ENCODE results near the gene ZDHHC8.
"Not testable (repeated sequence)": the region's sequence is repeated elsewhere in the genome, so short reads cannot be mapped to it uniquely, and the experiment has no call there.

ZDHHC8 gene

GRCh38 chr22:20145206-20145831 is 13.7 kb downstream of the ZDHHC8 start:
- no peak for DNase-seq

DNA sequence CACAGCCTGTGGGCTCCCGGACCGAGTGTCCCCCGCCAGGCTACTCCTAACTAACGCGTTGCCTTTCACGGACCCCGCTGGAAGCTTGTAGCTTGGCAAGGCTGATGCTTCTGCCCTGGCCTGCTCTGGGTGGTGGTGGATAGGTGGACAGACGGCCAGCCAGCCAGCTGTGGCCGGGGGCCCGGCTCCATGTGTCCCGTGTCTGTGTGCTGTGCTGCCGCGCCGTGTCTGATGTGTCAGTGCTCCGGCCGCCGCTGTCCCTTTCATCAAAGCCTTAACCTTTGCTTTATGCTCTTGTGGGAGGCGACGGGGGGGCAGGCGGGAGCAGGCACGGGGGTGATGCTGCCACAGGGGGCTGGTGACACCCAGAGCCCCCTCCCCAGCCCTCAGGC is 14.2 kb downstream of the ZDHHC8 start:
- no peak for DNase-seq

DNA sequence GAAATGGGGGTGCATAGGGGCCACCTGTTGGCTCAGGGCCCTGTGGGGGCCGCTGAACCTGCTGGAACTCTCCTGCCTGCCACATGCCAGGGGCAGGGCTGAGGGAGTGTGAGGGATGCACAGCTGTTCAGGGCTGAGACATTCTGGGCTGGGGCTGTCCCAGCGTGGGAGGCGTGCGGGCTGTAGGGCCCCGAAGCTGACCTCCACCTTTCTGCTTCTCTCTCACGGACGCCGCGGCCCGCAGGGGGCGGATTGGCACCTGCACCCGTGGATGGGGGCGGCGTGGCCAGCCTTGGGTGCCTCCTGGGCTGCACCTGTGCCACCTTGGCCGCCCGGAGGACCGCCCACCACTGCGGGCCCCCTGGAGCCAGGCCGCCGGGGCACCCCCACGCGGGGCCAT is 15.2 kb downstream of the ZDHHC8 start:
- DNase-seq: no peak

GRCh38 chr22:20147237-20147988 is 15.8 kb downstream of the ZDHHC8 start:
- DNase-seq: no peak

- DNase-seq: no peak
Observed at GRCh38 chr22:20148414-20148813, 16.8 kb downstream of the ZDHHC8 start.

- no peak for DNase-seq
Observed at GRCh38 chr22:20149257-20150250, 17.9 kb downstream of the ZDHHC8 start.

DNA sequence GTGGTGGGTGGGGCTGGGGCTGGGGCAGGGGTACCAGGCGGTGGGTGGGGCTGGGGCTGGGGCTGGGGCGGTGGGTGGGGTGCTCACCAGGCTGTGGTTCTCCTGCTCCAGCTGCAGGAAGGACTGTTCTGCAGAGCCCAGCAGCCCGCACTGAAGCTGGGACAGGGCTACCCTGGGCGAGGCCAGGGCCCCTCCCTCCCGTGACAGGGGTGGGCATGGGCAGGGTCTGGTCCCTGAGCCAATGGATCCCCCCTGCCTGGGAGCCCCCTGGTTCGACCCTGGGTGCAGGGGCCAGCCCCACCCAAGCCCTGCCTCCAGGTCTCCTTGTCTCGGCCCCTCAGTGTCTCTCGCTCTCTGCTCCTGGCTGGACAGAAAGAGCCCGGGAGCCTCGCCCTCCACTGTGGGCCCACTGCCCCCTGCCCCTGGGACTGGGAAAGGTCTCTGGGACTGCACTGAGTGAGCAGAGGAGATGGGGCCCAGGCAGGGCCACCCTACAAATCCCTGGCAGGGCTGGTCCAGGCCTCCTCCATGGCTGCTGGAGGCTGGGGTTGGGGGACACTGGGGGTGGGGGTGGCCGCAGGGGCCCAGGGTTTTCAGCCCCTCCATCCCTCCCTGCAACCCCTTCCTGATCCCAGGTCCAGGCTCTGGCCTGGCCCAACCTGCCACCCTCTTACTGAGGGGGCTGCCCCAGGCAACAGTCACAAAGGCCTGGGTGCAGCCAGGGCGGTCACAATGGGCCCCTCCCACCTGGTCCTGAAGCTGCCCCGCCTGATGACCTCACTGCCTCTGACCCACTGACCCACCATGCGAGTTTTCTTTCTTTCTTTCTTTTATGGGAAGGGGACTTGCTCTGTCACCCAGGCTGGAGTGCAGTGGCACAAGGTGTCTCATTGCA is 19.0 kb downstream of the ZDHHC8 start, which contains the start of gene CCDC188:
Gene CCDC188, minus strand, starts transcription at position 675 of the 895 bp plus-strand sequence. Its CDS starts 69 bp downstream, at position 606.
- no peak for DNase-seq

DNA sequence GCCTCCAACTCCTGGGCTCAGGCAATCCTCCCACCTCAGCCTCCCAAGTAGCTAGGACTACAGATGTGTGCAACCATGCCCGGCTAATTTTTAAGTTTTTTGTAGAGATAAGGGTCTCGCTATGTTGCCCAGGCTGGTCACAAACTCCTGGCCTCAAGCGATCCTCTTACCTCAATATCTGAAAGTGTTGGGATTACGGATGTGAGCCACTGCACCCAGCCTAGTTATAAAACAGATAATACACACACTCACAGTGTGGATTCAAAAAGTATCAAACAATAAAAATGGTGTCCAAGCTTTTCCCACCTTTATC is 19.6 kb downstream of the ZDHHC8 start:
- no peak for DNase-seq

- DNase-seq: no peak
Observed at GRCh38 chr22:20152464-20152890, 20.9 kb downstream of the ZDHHC8 start.

DNA sequence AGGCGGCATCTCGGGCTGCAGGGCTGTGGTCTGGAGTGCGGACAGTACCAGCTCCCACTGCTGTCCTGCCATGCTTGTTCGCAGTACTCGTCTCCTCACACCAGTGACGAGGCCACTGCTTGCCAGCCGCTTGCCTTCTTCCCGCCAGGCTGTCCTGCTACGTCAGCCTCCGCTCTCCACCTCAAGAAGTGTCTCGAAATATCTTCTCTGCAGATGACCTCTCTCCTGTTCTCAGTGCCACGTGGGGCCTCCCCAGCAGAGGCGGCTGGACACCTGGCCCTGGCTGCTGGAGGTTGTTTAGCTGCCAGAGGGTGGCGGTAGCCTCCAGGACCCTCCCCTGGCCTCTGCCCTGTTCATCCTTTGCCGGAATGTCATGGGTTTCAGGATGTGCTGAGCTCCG is 22.3 kb downstream of the ZDHHC8 start:
- DNase-seq: no peak

GRCh38 chr22:20154602-20155187 is 23.1 kb downstream of the ZDHHC8 start:
- DNase-seq: peak; percentile 8

DNA sequence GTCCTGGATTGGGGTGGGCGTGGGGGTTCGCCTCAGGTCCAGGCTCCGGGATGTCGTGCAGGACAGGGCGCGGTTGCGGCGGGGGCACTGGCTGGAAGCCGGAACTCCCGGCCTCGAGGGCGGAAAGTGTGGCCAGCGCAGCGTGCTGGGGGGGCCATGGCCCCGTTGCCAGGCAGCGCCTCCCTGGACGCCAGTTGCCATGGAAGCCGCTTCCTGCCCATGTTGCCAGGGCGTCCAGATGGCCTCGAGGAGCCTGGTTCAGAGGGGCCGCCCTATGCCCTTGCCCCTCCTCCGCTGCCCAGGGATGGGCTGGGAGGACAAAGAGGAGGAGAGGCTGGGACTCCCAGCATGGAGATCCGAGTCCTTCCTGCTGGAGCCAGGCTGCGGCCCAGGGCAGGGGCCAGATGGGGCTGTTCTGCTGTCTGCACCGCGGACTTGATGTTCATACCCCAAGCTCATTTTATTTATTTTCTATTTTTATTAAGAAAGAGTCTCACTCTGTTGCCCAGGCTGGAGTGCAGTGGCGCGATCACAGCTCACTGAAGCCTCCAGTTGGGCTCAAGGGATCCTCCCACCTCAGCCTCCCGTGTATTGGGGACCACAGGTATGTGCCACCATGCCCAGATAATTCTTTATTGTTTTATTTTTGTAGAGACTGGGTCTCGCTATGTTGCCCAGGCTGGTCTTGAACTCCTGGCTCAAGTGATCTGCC is 23.9 kb downstream of the ZDHHC8 start:
- DNase-seq: peak; percentile 80

- no peak for DNase-seq
Observed at GRCh38 chr22:20156042-20156389, 24.4 kb downstream of the ZDHHC8 start.

GRCh38 chr22:20156611-20157429 is 25.2 kb downstream of the ZDHHC8 start:
- DNase-seq: peak; percentile 68

DNA sequence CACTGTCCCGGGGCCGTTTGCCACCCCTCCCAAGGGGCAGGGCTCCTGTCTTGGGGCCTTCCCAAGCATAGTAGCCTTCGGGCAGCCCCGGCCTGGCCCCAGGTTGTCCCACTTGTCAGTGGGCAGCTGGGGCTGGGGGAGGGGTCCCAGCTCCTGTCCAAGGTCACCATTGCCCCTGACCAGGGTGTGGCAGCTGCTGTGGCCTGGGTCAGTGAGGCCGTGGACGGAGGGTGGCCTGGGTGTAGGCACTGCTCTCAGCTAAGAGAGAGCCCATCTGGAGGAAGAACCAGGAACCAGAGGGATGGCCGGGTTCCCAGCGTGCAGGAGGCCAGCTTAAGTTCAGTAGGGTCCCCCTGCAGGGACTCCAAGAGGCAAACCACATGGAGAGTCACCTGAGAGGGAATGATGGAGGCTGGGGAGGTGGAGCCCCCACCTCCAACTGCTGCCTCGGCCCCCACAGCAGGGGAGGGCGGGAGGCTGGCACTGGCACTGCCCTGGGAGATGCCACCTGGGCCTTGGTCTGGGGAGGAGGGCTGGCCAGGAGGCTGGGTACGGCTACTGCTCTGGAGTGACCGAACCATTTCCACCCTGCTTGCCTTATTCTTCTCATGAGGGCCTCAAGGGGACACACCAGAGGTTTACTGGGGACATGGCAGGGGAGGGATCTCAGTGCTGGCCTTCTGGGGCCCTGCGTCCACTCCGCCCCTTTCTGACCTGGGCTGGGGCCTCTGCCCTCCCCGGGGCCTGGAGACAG is 26.0 kb downstream of the ZDHHC8 start:
- DNase-seq: no peak

GRCh38 chr22:20158391-20159036 is 26.9 kb downstream of the ZDHHC8 start:
- no peak for DNase-seq

GRCh38 chr22:20159076-20159475 is 27.5 kb downstream of the ZDHHC8 start:
- DNase-seq: no peak

DNA sequence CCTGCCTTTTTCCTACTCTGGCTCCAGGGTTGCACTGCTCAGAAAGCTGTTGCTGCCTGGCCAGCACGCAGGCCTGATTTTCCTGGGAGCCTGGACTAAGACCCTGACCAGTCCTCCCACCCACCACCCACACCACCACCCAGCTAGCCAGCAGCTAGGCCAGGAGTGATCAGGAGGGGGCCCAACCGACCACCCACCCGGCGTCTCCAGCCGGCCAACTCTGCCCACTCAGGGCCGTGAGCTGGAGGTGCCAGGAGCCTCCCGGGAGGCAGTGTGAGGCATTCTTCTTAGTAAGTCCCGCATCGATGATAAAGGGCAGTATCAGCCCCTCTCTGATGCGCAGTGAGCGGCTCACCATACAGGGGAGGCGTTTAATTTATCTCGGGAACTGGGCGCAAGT is 27.9 kb downstream of the ZDHHC8 start:
- DNase-seq: not testable (repeated sequence)

DNA sequence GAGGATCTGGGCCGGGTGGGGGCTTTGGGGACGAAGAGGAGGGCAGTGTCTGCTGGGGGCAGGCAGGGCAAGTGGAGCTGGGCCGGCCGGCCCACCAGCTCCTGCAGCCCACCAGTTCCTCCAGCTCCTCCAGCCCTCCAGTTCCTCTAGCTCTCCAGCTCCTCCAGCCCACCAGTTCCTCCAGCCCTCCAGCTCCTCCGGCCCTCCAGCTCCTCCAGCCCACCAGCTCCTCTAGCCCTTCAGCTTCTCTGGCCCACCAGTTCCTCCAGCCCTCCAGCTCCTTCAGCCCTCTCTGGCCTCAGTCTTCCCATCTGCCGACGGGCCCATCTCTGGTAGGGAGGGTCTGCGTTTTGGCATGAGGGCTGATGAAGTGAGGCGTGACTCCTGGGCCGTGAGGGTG is 28.4 kb downstream of the ZDHHC8 start:
- no peak for DNase-seq

Data from EL (cell line).